HG02840 (cell line): Measurements from ENCODE around the gene ZBTB33.

ENCODE experiments used
- ATAC-seq: cut with Tn5 transposase; IDR thresholded peaks from one replicate; pipeline ENCODE4 v1.9.1; 2021; ENCODE audit warnings: mild to moderate bottlenecking, moderate library complexity, moderate number of reproducible peaks; ENCODE audit not compliant: unreplicated experiment, low FRiP score

The ZBTB33 gene

DNA sequence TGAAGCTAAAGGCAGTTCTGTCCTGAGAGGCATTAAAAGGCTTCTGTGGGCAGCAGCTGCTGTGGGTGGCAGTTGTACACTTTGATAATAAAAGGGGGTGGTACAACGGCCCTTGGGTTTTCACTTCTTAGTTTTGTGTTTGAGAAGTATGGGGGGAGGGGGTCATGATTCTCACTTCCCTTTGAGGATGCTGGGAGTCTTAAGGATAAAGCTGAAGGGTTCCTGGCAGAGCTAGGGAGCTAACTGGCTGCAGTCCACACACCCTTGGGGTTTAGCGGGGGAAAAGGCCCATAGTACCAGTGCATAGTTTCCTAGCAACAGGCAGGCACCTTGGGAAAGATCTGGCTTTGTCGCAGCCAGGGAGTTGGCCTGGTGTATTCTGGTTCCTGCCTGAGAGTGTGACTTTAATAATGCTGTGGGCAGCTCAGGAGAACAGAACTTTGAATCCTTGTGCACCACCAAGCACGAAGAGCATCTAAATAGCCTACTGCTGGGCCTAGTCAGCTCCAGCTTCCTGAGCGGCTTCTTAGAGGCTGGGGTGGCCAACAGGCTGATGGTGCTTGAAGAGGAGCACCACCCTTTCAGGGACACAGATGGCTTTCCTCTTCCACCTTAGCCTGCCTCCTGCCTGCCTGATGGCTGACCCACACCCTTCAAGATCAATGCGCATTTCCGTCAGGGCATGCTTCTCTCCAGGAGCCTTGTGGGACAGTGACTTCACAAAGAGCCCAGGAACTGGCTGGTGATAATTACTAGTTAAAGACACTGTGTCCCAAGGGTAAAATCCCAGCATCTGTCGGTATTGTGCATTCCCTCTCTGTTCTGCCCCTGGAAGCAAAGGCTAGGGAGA is 12.5 kb downstream of the ZBTB33 start:
- ATAC-seq: no peak

DNA sequence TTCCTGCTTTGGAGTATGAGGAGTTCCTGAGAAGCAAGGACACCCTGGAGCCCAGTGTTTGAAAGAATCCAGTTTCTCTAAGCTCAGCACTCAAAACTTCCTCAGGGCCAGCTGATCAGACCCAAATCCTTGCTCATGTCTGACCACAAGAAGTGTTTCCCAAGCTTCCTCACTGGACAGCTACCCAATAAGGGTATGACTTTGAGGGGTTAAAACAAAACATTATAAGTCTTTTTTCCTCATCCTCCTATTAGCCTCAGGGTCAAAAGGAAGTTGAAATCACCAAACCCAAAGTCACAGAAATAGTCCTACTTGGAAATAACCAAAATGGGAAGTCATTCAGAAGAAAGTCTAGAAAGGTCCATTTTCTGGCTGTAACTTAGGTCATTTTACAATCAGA is 13.7 kb downstream of the ZBTB33 start:
- ATAC-seq: no peak

DNA sequence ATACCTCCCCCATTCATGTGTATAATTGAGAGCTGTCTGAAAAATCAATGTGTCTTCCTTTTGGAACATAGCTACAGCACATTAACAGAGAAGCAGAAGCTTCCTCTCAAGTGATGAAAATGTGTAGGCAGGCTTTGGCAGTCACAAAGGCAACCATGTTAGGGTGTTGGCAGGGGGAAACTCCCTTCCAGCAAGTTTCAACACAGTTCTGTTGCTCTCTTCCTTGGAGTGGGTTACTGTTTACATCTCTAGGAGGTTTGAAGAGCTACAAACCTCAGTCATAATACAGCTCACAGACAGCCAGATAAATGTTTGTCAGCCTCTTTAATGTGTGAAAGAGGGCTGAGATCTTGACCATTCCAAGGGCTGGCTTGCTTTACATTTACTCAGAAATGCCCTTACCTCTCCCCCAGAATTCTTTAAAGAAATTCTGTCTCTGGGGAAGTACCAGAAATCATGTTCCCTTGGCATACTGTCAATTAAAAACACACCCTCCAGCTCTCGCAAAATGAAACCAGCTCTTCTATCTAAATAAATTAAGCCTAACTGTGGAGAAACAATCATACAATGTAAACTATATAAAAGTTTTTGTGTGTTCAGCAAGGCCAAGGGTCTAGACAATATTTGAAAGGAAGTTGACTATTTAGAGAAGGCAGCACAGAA is 18.9 kb downstream of the ZBTB33 start:
- no peak for ATAC-seq

DNA sequence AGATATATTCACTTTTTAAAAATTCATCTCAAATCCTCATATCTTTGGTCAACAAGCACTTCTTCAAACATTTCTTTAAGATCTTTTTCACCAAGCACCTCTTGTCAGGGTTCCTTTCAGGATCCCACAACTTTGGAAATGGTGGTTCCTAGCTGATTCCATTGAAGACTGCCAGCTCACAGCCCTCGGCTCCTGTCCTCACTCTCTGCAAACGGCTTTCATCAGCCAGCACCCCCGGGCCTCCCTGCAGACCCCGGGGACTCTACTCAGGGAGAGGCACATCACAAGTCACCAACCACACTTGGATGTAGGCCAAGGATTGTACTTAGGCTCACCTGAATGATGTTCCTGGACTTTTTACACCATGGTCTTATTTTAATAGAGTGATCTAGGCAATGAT is 20.0 kb downstream of the ZBTB33 start:
- ATAC-seq: no peak

DNA sequence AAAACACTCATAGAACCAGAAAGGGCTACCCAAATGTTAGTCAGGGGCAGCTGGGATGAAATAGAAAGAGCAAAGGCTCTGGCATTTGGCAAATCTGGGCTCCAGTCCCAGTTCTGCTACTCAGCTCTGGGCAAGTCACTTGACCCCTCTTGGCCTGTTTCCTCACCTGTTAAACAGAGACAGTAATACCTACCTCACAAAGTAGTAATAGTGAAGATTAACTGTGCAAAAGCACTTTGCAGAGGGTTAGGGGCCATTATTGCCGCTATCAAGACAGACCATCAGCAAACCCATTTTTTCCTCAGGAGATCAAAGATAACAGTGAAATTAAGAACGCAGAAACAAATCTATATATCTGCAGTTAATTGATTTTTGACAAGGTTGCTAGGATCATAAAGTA is 20.6 kb downstream of the ZBTB33 start:
- ATAC-seq: no peak

DNA sequence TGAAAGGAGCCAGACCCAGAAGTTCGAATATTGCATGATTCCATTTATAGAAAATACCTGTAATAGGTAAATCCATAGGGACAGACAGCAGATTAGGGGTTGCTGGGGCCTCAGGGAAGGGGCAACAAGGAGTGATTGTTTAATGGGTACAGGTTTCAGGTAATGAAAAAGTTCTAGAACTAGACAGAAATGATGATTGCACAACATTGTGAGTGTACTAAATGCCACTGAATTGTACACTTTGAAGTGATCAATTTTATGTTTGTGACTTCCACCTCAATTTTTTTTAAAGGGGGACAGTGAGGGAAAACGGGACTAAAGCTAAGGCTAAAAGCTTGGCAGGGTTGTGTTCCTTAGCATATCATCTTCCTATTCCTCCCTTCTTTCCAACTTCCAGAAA is 23.5 kb downstream of the ZBTB33 start:
- ATAC-seq: no peak

DNA sequence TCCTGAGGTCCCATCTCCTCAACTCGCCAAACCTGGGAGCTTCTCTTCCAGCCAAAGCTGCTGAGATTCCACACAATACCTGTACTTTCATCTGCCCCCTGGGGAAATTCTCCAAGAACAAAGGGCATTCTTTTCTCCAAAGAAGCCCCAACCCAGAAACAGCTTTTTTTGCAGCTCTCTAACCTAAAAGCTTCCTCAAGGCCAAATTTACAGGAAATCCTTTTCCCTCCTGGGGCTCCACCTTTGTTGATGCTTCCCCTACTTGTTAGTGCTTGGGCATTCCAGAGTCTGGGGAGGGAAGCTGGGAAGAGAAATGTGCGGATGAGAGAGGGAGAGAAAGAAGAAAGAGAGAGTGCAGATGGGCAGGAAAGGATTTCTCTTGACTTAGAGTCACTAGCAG is 24.3 kb downstream of the ZBTB33 start:
- ATAC-seq: no peak

DNA sequence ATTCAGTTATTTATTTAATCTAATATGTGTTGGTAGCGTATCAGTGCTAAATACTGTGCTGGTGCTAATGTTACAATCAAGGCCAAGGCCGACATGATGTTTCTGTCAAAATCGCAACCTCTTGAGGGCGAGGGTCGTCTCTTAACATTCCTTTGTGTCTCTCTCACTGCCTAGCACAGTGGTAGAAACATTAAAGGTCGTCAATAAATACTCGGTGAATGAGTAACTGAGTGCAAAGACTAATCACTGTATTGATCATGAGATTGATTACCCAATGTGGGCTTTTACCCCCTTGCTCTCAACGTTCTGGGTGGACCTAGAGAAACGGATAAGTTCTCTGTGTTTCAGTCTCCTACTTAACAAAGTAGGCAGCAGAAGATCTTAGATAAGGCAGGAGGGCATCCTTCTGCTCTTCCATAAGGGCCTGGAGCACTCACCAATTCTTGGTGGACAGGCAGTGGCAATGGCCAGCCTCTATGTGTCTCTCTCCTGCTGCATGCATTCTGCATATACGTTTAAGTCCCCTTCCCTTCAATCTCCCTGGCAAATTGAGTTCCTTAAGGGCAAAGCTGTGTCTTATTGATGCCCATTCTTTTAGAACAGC is 30.5 kb downstream of the ZBTB33 start:
- no peak for ATAC-seq

DNA sequence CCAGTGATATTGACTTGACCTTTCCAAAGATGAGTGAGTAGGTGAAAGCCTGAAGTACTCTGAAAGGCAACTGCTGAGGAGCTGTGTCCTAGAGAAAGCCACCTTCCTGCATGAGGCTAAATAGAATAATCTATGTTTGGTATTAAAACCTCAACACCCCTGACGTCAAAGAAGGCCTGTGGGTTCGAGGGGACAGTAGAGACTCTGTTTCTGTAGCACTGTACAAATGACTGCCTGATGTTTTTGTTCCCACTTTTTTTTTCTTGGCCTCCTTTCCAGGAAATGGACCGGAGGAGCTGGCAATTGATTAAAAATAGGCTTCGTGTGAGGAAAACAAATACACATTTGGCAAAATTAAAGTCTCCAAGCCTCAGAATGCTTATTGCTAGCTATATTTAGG is 31.1 kb downstream of the ZBTB33 start:
- no peak for ATAC-seq

DNA sequence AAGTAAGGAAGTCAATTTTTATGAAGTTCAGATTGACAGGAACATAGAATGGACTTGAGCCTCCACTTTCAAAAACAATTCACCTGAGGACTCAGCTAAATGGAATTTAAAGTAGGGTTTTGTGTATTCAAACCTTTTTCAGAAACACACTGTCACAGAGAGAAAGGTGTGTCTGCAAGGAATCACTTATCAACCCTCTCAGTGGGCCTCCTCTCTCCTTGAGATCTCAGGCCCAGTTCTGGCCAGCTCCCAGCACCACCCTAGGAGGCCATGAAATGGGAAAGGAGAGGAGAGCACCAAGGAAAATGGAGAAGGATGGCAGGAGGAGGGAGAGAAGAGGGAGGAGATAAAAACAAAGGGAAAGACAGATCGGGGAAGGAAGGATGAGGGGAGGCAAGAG is 32.1 kb downstream of the ZBTB33 start:
- no peak for ATAC-seq

DNA sequence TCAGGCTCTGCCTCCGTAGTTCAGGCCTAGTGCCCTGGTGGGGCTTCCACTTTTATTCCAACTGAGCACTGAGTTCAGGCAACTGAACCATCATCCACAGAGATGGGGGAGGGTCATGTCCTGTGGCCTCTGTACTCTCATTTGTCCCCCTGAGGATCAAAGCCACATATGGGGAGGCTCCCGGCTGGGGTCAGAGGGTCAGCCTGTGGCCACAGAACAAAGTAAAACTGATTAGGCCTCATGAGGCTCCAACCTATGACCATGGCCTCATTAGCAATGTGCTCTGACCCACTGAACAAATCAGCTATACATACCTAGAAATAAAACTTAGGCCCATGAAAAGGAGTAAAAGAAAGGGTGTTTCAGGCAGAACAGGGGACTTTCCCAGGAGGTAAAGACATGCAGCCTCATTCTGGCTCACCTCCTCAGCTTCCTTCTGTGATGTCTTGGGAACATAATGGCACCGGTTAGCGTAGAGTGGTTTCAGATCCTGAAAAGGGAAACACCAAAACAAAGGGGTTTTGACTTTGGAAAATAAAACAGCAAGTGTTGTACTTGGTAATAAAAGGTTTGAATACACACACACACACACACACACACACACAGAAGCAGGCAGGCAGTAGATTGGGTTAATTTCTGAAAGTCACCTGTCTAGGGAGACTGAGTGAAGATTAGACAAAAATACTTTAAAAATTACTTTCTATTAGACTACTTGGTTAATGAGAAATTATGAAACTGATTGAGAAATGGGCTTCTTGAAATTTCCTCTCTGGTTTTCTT is 36.3 kb downstream of the ZBTB33 start:
- peak; percentile 32 for ATAC-seq

DNA sequence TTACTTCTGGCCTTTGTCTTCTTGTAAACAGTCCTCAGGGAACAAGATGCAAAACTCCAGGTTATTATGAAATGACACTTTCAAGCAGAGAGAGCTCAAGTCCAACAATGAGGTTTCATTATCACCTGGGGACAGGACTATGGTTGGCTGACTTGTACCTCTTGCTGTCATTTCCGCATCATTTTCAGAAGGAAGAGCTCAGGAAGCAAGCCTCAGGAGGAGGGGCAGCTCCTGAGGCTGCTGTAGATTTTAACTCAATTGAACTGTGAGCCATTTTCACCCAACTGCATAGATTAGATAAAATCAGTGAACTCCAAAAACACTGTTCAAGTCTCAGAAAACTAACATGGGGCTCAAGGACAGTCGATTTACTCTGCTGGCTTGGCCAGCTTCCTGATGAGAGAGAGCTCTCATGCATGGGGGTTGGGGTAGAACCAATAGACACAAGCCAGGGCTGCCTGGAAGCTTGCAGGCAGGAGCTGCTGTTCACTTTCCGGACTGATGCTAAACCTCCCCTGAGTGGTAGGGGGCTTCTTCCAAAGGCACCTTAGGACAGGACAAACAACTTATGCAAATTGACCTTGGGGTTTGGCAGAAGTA is 37.0 kb downstream of the ZBTB33 start:
- peak; percentile 68 for ATAC-seq

DNA sequence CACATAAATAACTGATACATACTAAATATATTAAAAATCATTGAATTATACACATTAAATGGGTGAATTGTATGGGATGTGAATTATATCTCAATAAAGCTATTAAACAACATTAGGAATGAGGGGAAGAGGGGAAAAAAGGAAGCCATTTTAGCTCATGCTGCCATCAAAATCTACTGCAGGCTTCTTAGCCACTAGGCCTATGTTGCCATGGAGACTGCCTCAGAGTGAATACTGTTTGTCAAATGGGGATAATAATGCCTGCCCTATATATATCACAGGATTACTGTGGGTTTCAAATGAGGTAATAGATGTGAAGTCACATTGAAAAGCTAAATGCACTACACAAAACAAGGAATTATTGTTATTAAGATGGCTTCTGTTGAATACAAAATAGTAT is 39.5 kb downstream of the ZBTB33 start:
- ATAC-seq: no peak

DNA sequence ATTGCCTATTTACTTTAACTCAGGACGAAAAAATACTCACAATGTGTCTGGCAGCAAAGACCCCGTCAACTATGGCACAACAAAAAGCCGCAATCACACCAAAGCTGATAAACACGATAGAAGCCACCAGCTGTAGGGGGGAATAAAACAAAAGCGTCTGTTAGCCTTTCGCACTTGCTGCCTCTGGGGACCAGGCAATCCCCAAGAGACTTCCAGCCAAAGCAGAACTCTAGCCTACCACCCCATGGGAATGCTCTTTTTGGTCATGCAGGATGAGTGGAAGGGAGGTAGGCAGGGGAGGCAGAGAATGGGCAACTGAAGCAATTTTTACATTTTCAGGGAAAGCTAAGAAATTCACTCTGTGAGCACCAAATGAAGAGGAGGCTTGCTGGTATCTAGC is 40.6 kb downstream of the ZBTB33 start:
- ATAC-seq: no peak

DNA sequence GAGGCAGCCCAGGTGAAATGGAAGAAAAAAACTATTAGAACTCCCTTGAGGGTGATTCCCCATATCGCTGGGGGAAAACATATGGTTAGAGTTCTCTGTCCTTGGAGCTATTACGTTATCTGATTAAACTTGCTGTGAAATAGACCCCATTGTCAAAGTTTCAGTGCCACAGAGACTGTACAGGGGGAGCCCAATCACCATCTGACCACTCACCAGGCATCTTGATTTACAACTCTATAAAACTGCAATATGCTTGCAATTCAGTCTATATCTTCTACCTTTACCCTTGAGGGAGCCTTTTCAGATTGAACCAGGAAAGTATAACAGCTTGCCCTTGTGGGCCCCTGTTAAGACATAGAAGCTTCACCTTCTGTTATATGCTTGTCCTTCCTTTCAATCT is 42.4 kb downstream of the ZBTB33 start:
- no peak for ATAC-seq

DNA sequence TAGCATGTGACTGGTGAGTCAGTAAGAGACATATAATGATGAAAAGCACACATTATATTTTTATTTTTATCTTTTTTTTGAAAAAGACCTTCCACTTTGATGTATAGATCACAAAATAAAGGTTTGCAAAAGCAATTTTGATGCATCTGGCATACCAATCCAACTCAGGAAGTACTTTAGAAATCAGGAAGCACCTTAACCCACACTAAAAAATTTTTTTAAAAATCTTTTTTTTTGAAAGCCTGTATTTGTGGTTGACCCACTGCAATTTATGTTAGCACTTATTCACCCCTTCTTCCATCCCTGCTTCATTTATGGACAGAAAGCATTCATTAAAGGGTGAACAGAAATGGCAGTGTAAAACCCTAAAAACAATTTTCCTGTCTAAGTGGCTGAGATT is 44.0 kb downstream of the ZBTB33 start:
- no peak for ATAC-seq

DNA sequence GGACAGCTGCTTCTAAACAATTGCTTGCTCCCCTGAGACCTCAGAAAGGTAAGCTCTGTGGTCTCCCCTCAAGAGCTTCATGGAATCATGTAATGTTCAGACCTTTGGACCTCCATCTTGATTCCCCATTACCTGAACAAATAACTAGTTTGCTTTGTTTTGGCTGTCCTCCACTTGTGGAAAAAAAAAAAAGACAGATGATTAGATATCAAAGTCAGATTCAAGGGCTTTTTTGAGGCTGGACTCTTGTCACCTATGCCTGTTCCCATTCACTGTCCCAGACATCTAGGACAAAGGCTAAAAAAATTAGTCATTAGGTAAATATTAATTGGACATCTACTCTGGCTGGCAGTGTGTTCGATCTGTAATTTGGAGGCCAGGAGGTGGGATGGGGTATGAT is 47.3 kb downstream of the ZBTB33 start:
- ATAC-seq: no peak

DNA sequence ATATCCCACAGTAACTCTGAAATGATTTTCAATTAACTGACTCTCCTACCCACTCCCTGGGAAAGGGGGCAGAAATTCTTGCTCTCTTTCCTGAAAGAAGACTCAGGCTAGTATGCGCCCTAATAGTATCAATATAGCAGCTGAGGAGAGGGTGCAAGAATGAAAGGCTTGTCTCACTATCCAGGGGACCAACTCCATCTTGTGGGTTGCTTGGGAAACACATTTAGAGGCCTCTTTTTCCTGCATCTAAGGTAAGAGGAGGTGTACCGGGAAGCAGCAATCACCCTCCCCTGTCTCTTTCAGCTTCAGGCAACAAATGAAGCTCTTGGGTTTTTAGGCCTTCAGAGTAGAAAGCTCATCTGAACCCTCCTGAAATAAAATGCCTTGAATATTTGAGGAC is 49.3 kb downstream of the ZBTB33 start:
- ATAC-seq: no peak

DNA sequence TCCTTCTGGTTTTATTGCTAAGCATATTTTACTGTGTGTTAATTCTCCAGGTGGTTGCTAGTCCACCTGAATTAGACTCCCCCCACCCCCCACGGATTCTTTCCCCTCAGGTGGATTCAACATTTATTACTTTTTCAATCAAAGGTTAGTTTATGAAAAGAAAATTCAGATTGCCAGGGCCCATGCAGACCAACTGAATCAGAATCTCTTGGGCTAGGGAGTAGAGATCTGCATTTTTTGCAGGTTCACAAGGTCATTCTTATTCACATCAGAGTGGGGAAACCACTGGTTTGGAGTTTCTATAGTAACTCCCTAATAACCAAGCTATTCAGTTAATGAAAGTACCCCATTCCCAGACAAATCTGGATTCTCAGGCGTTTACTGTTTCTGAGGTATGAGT is 50.9 kb downstream of the ZBTB33 start:
- ATAC-seq: no peak

DNA sequence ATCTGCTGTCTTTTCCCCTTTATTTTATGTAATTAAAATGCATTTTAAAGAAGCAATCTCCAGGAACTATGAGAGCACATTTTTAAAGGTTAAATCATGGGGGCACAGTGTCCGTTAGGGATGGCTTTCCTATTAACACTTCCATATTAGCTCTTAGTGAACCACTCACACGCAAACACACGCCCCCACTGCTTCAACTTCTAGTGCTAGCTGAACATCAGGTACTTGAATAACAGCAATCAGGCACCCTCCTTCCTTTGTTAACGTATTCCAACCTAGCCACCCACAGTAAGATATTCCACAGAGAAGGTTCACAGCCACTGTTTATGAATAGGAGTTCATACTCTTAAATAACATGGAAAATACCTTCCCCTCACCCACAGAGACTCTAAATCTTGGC is 51.3 kb downstream of the ZBTB33 start:
- ATAC-seq: no peak

DNA sequence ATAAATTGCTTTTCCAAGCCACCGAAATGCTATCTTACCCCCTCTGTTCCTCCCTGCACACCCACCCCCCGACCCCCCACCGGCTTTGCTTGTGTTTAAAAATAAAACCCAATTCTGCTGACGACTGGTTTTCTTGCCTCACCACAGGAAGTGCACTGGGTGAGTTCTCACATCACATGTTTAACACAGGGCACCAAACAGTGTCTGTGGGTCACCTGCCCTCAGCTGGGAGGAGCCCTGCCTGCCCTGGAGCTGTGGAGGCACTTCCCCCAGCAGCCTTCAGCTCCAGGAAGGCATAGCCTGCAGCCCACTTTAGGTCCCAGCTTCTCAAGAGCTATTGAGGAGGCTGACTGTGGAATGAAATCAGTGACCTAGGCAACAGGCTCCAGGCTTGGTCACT is 51.8 kb downstream of the ZBTB33 start:
- peak; percentile 68 for ATAC-seq
